ENCODE results near the gene SEC11C.

Gene SEC11C

DNA sequence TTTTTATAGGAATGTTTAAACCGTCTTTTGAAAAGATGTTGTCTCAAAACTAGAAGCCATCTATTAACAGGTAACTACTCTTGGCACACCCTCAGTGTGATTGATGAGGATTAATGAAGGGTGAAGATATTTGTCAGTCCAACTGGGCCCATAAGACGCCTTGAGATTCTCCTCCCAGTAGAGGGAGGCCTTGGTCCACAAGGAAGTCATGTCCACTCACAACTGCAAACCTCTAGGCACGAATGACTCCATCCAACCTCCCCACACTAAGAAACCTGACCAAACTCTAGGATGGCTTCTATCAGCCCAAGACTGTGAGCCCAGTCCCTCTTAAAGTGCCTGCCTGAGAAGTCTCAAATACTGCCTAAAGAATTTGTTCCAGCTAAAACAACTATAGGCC lies 61.1 kb downstream of the SEC11C start:
- DNase-seq (ENCODE audit: low read depth) = no peak
- H3K4me3 ChIP-seq (ENCODE audit: low read depth, low read length) = no peak overlapping the region

DNA sequence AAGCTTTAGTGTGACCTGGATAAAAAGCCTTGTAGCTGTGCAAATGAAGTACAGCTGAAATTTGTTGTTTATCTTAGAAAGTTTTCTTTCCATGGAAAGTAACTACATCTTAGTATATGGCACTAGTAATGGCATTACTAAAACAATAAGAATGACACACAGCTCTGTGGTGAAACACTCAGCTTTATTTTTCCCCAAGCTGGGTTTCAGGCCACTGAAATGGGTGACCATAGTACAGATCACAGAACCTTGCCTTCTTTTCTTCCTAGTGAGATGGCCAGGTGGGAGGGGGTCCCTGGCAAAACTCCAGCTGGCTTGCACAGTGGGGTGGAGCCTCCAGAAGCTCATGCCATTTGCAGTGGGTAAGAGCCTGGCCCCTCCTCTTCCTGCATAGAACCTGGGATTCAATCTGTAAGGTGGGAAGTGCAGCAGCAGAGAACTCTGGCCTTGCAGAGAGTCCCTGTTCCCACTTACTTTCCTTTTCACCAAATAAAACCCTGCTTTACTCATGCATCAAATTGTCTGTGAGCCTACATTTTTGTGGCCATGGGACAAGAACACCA lies 62.7 kb downstream of the SEC11C start:
- H3K4me3 ChIP-seq (ENCODE audit: low read depth, low read length) = no peak overlapping the region
- DNase-seq (ENCODE audit: low read depth) = no peak

DNA sequence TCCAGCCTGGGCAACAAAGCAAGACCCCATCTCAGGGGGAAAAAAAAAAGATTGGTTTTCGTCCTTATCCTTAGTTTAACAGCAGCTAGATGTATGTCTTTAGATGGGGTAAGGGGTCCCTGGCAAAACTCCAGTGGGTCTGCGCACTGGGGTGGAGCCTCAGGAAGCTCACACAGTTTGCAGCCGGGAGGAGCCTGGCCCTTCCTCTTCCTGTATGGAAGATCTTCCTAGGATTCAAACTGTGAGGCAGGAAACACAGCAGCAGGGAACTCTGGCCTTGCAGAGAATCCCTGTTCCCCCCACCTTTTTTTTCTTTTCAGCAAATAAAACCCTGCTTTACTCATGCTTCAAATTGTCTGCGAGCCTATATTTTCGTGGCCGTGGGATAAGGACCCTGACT lies 67.8 kb downstream of the SEC11C start:
- no peak for DNase-seq (ENCODE audit: low read depth)
- H3K4me3 ChIP-seq (ENCODE audit: low read depth, low read length) = no peak overlapping the region

Measured in skeletal muscle cell (primary cell).